ENCODE results near the gene NKX2-1.

DNA sequence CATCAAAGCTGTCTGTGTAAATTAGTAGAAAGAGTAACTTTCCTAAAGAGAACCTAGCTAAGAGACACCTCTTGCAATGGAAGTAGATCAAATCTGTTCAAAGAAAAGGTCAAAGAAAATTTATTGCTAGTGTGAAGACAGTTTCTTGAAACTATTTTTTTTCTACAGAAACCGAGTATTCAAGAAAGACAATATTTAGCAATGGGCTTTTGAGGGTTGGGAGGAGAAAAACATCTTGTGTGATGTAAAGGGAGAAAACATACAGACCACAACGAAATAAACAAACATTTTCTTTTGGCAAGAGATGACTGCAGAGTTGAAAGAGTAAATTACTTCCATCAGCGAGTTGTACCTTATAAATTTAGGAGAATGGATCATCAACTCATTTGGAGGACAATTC lies 24.4 kb downstream of the NKX2-1 start:
- TF ChIP-seq, protein P1, sequence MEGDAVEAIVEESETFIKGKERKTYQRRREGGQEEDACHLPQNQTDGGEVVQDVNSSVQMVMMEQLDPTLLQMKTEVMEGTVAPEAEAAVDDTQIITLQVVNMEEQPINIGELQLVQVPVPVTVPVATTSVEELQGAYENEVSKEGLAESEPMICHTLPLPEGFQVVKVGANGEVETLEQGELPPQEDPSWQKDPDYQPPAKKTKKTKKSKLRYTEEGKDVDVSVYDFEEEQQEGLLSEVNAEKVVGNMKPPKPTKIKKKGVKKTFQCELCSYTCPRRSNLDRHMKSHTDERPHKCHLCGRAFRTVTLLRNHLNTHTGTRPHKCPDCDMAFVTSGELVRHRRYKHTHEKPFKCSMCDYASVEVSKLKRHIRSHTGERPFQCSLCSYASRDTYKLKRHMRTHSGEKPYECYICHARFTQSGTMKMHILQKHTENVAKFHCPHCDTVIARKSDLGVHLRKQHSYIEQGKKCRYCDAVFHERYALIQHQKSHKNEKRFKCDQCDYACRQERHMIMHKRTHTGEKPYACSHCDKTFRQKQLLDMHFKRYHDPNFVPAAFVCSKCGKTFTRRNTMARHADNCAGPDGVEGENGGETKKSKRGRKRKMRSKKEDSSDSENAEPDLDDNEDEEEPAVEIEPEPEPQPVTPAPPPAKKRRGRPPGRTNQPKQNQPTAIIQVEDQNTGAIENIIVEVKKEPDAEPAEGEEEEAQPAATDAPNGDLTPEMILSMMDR (IDR thresholded peaks at IDR 0.05; ENCODE audit: low read length) = no peak
- TF ChIP-seq EZH2 (optimal IDR thresholded peaks at IDR 0.05; ENCODE audit: low read depth, low read length) (no peak), EZH2phosphoT487 (IDR thresholded peaks at IDR 0.05; ENCODE audit: low read length) (no peak)

Data from MM.1S (cell line).